H1 (cell line): ENCODE measurements around the gene AK2. TPM values are rescaled to one million over a fixed set of nuclear protein-coding genes. Genes with fewer than 3 reads are reported as not detected.

Experiments used
- CTCF ChIA-PET: fragments of 300-600 bp; sonication (Branson Sonifier 250); formaldehyde crosslinking; loops from one replicate; lab custom pipeline; 2021; ENCODE audit not compliant: partially characterized antibody; lab: Charles Lee
- POLR2A ChIA-PET: fragments of 300-600 bp; sonication (Branson Sonifier 250); formaldehyde crosslinking; loops from one replicate; lab custom pipeline; 2021; ENCODE audit warnings: inconsistent platforms; ENCODE audit not compliant: partially characterized antibody; lab: Charles Lee
- DNase-seq, 2 experiments: peaks; one replicate each; pipeline versions ENCODE4 v3.0.0 to v3.0.0-alpha.2; 2010 to 2022; ENCODE audit warnings: low spot score in 2 of 2, low read depth in 1 of 2, mixed read lengths in 1 of 2
- FAIRE-seq: peaks from 2 replicates; lab custom pipeline; 2011; peaks lifted over from hg19 to GRCh38; lab: Jason Lieb, UNC
- H2AFZ ChIP-seq: 2 replicates; pipeline ENCODE4 v1.8.1; 2012; ENCODE audit warnings: low read length, inconsistent platforms
- H2AK5ac ChIP-seq: 2 replicates; pipeline ENCODE4 v1.6.1; 2013; ENCODE audit warnings: low read depth, low read length
- H2BK120ac ChIP-seq: replicated peaks from 2 replicates; pipeline ENCODE3; 2013; ENCODE audit warnings: low read depth, low read length, inconsistent platforms
- H2BK12ac ChIP-seq: 2 replicates; pipeline ENCODE4 v1.6.1; 2013; ENCODE audit warnings: low read depth, low read length
- H2BK15ac ChIP-seq: 2 replicates; pipeline ENCODE4 v1.6.1; 2013; ENCODE audit warnings: low read length
- H2BK20ac ChIP-seq: 2 replicates; pipeline ENCODE4 v1.6.1; 2013; ENCODE audit warnings: low read length
- H2BK5ac ChIP-seq: 2 replicates; pipeline ENCODE4 v1.6.1; 2013; ENCODE audit warnings: low read depth, low read length
- H3K14ac ChIP-seq: 2 replicates; pipeline ENCODE4 v1.6.1; 2013; ENCODE audit warnings: inconsistent platforms; ENCODE audit not compliant: insufficient read length
- H3K18ac ChIP-seq: 2 replicates; pipeline ENCODE4 v1.6.1; 2013; ENCODE audit warnings: low read length; ENCODE audit errors: extremely low read depth
- H3K23ac ChIP-seq: 2 replicates; pipeline ENCODE4 v1.6.1; 2013; ENCODE audit warnings: inconsistent platforms; ENCODE audit not compliant: insufficient read length
- H3K23me2 ChIP-seq: 2 replicates; pipeline ENCODE4 v1.6.1; 2013; ENCODE audit warnings: low read depth, low read length
- H3K27ac ChIP-seq: 2 replicates; pipeline ENCODE4 v1.6.1; 2011; ENCODE audit warnings: low read depth, low read length, inconsistent platforms
- H3K27me3 ChIP-seq, 4 experiments: replicated peaks in 1 of 4; 1 replicate in 1 of 4; 2 replicates in 3 of 4; pipeline versions ENCODE4 v1.6.1 to v1.8.1; 2011 to 2013; ENCODE audit warnings: low read length in 3 of 4, mild to moderate bottlenecking in 3 of 4, inconsistent platforms in 2 of 4, mixed read lengths in 2 of 4, moderate library complexity in 1 of 4; ENCODE audit not compliant: control insufficient read depth in 3 of 4, insufficient read depth in 3 of 4; ENCODE audit errors: extremely low read depth in 1 of 4
- H3K36me3 ChIP-seq, 4 experiments: 2 replicates each; pipeline versions ENCODE4 v1.6.1 to v1.8.1; 2011 to 2013; ENCODE audit warnings: mild to moderate bottlenecking in 4 of 4, low read length in 3 of 4, moderate library complexity in 2 of 4, control low read depth in 1 of 4, inconsistent platforms in 1 of 4; ENCODE audit not compliant: insufficient read depth in 4 of 4, control insufficient read depth in 2 of 4
- H3K4ac ChIP-seq: replicated peaks from 2 replicates; pipeline ENCODE3; 2013; ENCODE audit warnings: low read length, low read depth, mixed read lengths, inconsistent platforms; ENCODE audit not compliant: insufficient read length
- H3K4me1 ChIP-seq, 4 experiments: replicated peaks in 1 of 4; 1 replicate in 1 of 4; 2 replicates in 3 of 4; pipeline versions ENCODE4 v1.6.1 to v1.8.1; 2011 to 2013; ENCODE audit warnings: low read length in 3 of 4, inconsistent platforms in 2 of 4, mixed read lengths in 1 of 4; ENCODE audit not compliant: insufficient read depth in 4 of 4, control insufficient read depth in 3 of 4
- H3K4me2 ChIP-seq, 2 experiments: 2 replicates each; pipeline versions ENCODE4 v1.6.1 to v1.8.1; 2011 to 2013; ENCODE audit warnings: low read depth in 2 of 2, low read length in 2 of 2, control low read depth in 1 of 2, inconsistent platforms in 1 of 2, mild to moderate bottlenecking in 1 of 2; ENCODE audit not compliant: insufficient read depth in 1 of 2
- H3K4me3 ChIP-seq, 4 experiments: fragments of 200-600, 300-600 bp in 1 of 4; sonication (generic), shearing (Covaris generic), sonication (Bioruptor Twin) in 1 of 4; 2 replicates each; pipeline versions ENCODE4 v1.5.1 to v1.8.1; 2011 to 2016; ENCODE audit warnings: low read length in 4 of 4, low read depth in 3 of 4, control low read depth in 2 of 4, inconsistent platforms in 2 of 4, mild to moderate bottlenecking in 2 of 4, mixed read lengths in 1 of 4, moderate library complexity in 1 of 4; ENCODE audit not compliant: insufficient read depth in 2 of 4; ENCODE audit errors: extremely low read depth in 1 of 4
- H3K56ac ChIP-seq: replicated peaks from 2 replicates; pipeline ENCODE3; 2013; ENCODE audit warnings: low read depth, mild to moderate bottlenecking, mixed read lengths, low read length, inconsistent platforms; ENCODE audit not compliant: insufficient read length
- H3K79me1 ChIP-seq: 2 replicates; pipeline ENCODE4 v1.6.1; 2013; ENCODE audit warnings: low read depth, low read length, control low read depth
- H3K79me2 ChIP-seq, 2 experiments: 2 replicates each; pipeline versions ENCODE4 v1.6.1 to v1.8.1; 2012 to 2013; ENCODE audit warnings: low read length in 2 of 2, mild to moderate bottlenecking in 2 of 2, inconsistent platforms in 1 of 2; ENCODE audit not compliant: insufficient read depth in 2 of 2, control insufficient read depth in 1 of 2
- H3K9ac ChIP-seq, 4 experiments: replicated peaks in 1 of 4; 1 replicate in 1 of 4; 2 replicates in 3 of 4; pipeline versions ENCODE4 v1.6.1 to v1.8.1; 2011 to 2013; ENCODE audit warnings: low read depth in 3 of 4, low read length in 3 of 4, control low read depth in 2 of 4, mild to moderate bottlenecking in 2 of 4, moderate library complexity in 2 of 4, inconsistent platforms in 1 of 4; ENCODE audit errors: extremely low read depth in 1 of 4
- H3K9me3 ChIP-seq, 2 experiments: 2 replicates each; pipeline versions ENCODE4 v1.6.1 to v1.8.1; 2012 to 2013; ENCODE audit warnings: mild to moderate bottlenecking in 2 of 2, moderate library complexity in 2 of 2, control low read depth in 1 of 2, inconsistent platforms in 1 of 2, low read depth in 1 of 2, low read length in 1 of 2, mixed read lengths in 1 of 2; ENCODE audit not compliant: insufficient read depth in 2 of 2
- H4K20me1 ChIP-seq, 2 experiments: replicated peaks in 1 of 2; 2 replicates each; pipeline versions ENCODE3 to v1.8.1; 2011 to 2013; ENCODE audit warnings: inconsistent platforms in 2 of 2, low read length in 2 of 2, mild to moderate bottlenecking in 1 of 2; ENCODE audit not compliant: insufficient read depth in 2 of 2, control insufficient read depth in 1 of 2
- H4K5ac ChIP-seq: 2 replicates; pipeline ENCODE4 v1.6.1; 2013; ENCODE audit warnings: low read length, low read depth, mixed read lengths, inconsistent platforms; ENCODE audit not compliant: insufficient read length
- H4K8ac ChIP-seq: 2 replicates; pipeline ENCODE4 v1.8.0; 2013; ENCODE audit warnings: mild to moderate bottlenecking, moderate library complexity, low read length, inconsistent platforms; ENCODE audit not compliant: insufficient read depth; ENCODE audit errors: extremely low read depth
- H4K91ac ChIP-seq: replicated peaks from 2 replicates; pipeline ENCODE3; 2013; ENCODE audit warnings: low read length, mixed read lengths, inconsistent platforms; ENCODE audit not compliant: insufficient read length
- ATF2 ChIP-seq: IDR thresholded peaks from 2 replicates; pipeline ENCODE4 v1.6.1; 2012; ENCODE audit warnings: low read length, inconsistent platforms
- BACH1 ChIP-seq: IDR thresholded peaks from 2 replicates; pipeline ENCODE4 v1.6.1; 2012; ENCODE audit warnings: low read length, improper control_type of control experiment
- BCL11A ChIP-seq, 2 experiments: IDR thresholded peaks; one replicate each; pipeline ENCODE4 v1.6.1; 2011; ENCODE audit warnings: low read depth in 2 of 2, low read length in 2 of 2, mild to moderate bottlenecking in 2 of 2
- GTF2F1 ChIP-seq: IDR thresholded peaks from 2 replicates; pipeline ENCODE4 v1.6.1; 2012; ENCODE audit warnings: low read depth, low read length, improper control_type of control experiment, borderline replicate concordance
- HDAC2 ChIP-seq, 2 experiments: fragments of 300-600 bp in 1 of 2; sonication (generic) in 1 of 2; IDR thresholded peaks; 2 replicates each; pipeline ENCODE4 v1.6.1; 2011 to 2012; ENCODE audit warnings: low read depth in 2 of 2, low read length in 2 of 2, mild to moderate bottlenecking in 2 of 2, moderate library complexity in 2 of 2, borderline replicate concordance in 1 of 2, inconsistent platforms in 1 of 2
- POLR2A ChIP-seq, 2 experiments: IDR thresholded peaks; 1 replicate in 1 of 2; 2 replicates in 1 of 2; pipeline ENCODE4 v1.6.1; 2011; ENCODE audit warnings: low read depth in 2 of 2, low read length in 2 of 2, mild to moderate bottlenecking in 2 of 2; ENCODE audit errors: control extremely low read depth in 1 of 2
- RNF2 ChIP-seq: fragments of 200-900, 300-1000 bp; sonication (generic); IDR thresholded peaks from 2 replicates; pipeline ENCODE4 v1.7.1; 2016; ENCODE audit warnings: borderline replicate concordance, low read depth, mild to moderate bottlenecking, antibody characterized with exemption, low read length; ENCODE audit not compliant: poor library complexity, severe bottlenecking; ENCODE audit errors: missing control alignments
- RXRA ChIP-seq: IDR thresholded peaks from 2 replicates; pipeline ENCODE4 v1.6.1; 2011; ENCODE audit warnings: low read depth, mild to moderate bottlenecking, low read length, moderate library complexity; ENCODE audit not compliant: insufficient read depth
- SIRT6 ChIP-seq: IDR thresholded peaks from one replicate; pipeline ENCODE4 v1.7.1; 2012; ENCODE audit warnings: low read length, inconsistent platforms
- SP1 ChIP-seq: IDR thresholded peaks from 2 replicates; pipeline ENCODE4 v1.6.1; 2011; ENCODE audit warnings: low read depth, low read length
- SP2 ChIP-seq: IDR thresholded peaks from 2 replicates; pipeline ENCODE4 v1.6.1; 2012; ENCODE audit warnings: mild to moderate bottlenecking, low read length, inconsistent platforms
- SP4 ChIP-seq: IDR thresholded peaks from 2 replicates; pipeline ENCODE4 v1.6.1; 2012; ENCODE audit warnings: low read length, inconsistent platforms
- TCF12 ChIP-seq: IDR thresholded peaks from 2 replicates; pipeline ENCODE4 v1.6.1; 2011; ENCODE audit warnings: low read depth, mild to moderate bottlenecking, low read length
- WGBS, 2 experiments: shearing (Covaris generic) in 1 of 2; methylation state at CpG; one replicate each; pipeline versions ENCODE4 v1.1.6 to v1.1.7; 2013 to 2015; ENCODE audit warnings: low lambda C conversion rate in 2 of 2, mixed read lengths in 2 of 2, inconsistent platforms in 1 of 2, low coverage in 1 of 2, missing lambda C conversion rate in 1 of 2; ENCODE audit not compliant: insufficient replicate concordance in 2 of 2, insufficient coverage in 1 of 2, insufficient read length in 1 of 2; ENCODE audit errors: extremely low coverage in 1 of 2, missing lambda C conversion rate in 1 of 2; 5-methylcytosine and 5-hydroxymethylcytosine counted together
- polyA plus RNA-seq, 7 experiments: library from polyadenylated mRNA; depleted of rRNA in 3 of 7; stranded (reverse) in 5 of 7; unstranded in 2 of 7; fragments of >200 nt in 5 of 7; fragments of 200-250 nt in 2 of 7; gene quantifications; 1 replicate in 5 of 7; 2 replicates in 1 of 7; 4 replicates in 1 of 7; pipeline versions ENCODE4 v1.2.1 to v1.2.3, GENCODE V29; 2011 to 2013; ENCODE audit warnings: missing spikeins in 2 of 7, mixed read lengths in 2 of 7
- total RNA-seq: library from RNA; stranded (reverse); fragmentation: NEBNext Ultra II Directional; extraction: Animal tissue kit (Norgen Biotek cat#: 25700); gene quantifications from 2 replicates; pipeline ENCODE4 v1.2.1, GENCODE V29; 2021

The AK2 gene
- total and polyA plus RNA-seq, 2 of the 8 experiments (the other 6 are each of a cell fraction or from before 2014, with no cell fraction given) = 92.3 to 137 TPM

GRCh38 chr1:33047839-33048305 lies 11.2 kb upstream of the AK2 start:
- no peak overlapping the region for H3K23ac ChIP-seq
- no peak overlapping the region for H3K9ac ChIP-seq
- H3K79me2 ChIP-seq = no peaks in the 10 kb centered on the region
- no peak overlapping the region for H4K8ac ChIP-seq
- DNase-seq (no peak), FAIRE-seq (no peak)
- no peak overlapping the region for H2BK5ac ChIP-seq
- H3K14ac ChIP-seq = no peak overlapping the region
- H2AK5ac ChIP-seq = no peak overlapping the region
- no peak overlapping the region for H4K91ac ChIP-seq
- H3K27me3 ChIP-seq = no peaks in the 10 kb centered on the region
- H3K9me3 ChIP-seq = peaks cover 0 to 6% of the 10 kb centered on the region in 2 experiments; a peak in 2 of 4 replicates
- no peak overlapping the region for H2AFZ ChIP-seq
- H4K5ac ChIP-seq = no peak overlapping the region
- no peak overlapping the region for H3K27ac ChIP-seq
- no peak overlapping the region for H2BK12ac ChIP-seq
- H3K56ac ChIP-seq = no peak overlapping the region
- no peak overlapping the region for H3K4me3 ChIP-seq
- no peak overlapping the region for H2BK15ac ChIP-seq
- no peaks in the 10 kb centered on the region for H3K36me3 ChIP-seq
- H3K79me1 ChIP-seq = no peaks in the 10 kb centered on the region
- H3K4ac ChIP-seq = no peak overlapping the region
- WGBS, 2 experiments = 92% methylated on average over 2 of the region's 2 CpGs; no CpG with 5 or more reads in 1 of the 2 experiments
- H3K4me1 ChIP-seq = peaks cover 0 to 3% (median 1%) of the 10 kb centered on the region in 4 experiments; a peak in 2 of 7 replicates
- no peak overlapping the region for H3K4me2 ChIP-seq
- ChIA-PET CTCF (interaction anchor here (0.8 to 3.2 kb wide), 4 partner anchors 22 to 384 kb away, joined by 3 to 10 read pairs (median 3); no protein-coding TSS in a partner anchor), POLR2A (no interaction called here)
- no peaks in the 10 kb centered on the region for H4K20me1 ChIP-seq
- no peaks in the 10 kb centered on the region for H3K23me2 ChIP-seq
- H2BK120ac ChIP-seq = no peak overlapping the region
- H3K18ac ChIP-seq = no peak overlapping the region
- no peak overlapping the region for H2BK20ac ChIP-seq
- TF ChIP-seq BCL11A (IDR thresholded peaks at IDR 0.05; ENCODE audit: low read depth in 2 of 2, low read length in 2 of 2) = no peak
- no peak for TF ChIP-seq GTF2F1
- TF ChIP-seq RNF2 = no peak
- TF ChIP-seq POLR2A (IDR thresholded peaks at IDR 0.05; ENCODE audit: control extremely low read depth in 1 of 2, low read depth in 2 of 2, low read length in 2 of 2) = no peak
- TF ChIP-seq ATF2 = no peak
- no peak for TF ChIP-seq RXRA
- no peak for TF ChIP-seq BACH1
- TF ChIP-seq SP1 = no peak
- no peak for TF ChIP-seq SIRT6
- no peak for TF ChIP-seq SP2
- TF ChIP-seq TCF12 = no peak
- no peak for TF ChIP-seq HDAC2 (IDR thresholded peaks at IDR 0.05; ENCODE audit: borderline replicate concordance in 1 of 2, low read depth in 2 of 2, low read length in 2 of 2)
- TF ChIP-seq SP4 = no peak
